Fibroblast of lung (primary cell): ENCODE data around the gene DEFB129. TPM values are rescaled to one million over a fixed set of nuclear protein-coding genes. Genes with fewer than 3 reads are reported as not detected.

Source experiments
- DNase-seq, 2 donors: peaks; one replicate each; pipeline versions ENCODE4 v3.0.0 to v3.0.0-alpha.2; 2010; ENCODE audit warnings: low read depth in 2 of 2
- H2AFZ ChIP-seq: 2 replicates; pipeline ENCODE4 v1.5.1; 2012; ENCODE audit warnings: low read length, control low read depth, inconsistent platforms
- H3K27ac ChIP-seq: 2 replicates; pipeline ENCODE4 v1.5.1; 2011; ENCODE audit warnings: low read length, control low read depth; ENCODE audit not compliant: insufficient read depth
- H3K27me3 ChIP-seq: 2 replicates; pipeline ENCODE4 v1.5.1; 2011; ENCODE audit warnings: mild to moderate bottlenecking, low read length; ENCODE audit not compliant: control insufficient read depth, insufficient read depth
- H3K36me3 ChIP-seq: 2 replicates; pipeline ENCODE4 v1.5.1; 2011; ENCODE audit warnings: low read length; ENCODE audit not compliant: control insufficient read depth, insufficient read depth
- H3K4me1 ChIP-seq: 2 replicates; pipeline ENCODE4 v1.5.1; 2011; ENCODE audit warnings: low read length; ENCODE audit not compliant: control insufficient read depth, insufficient read depth; ENCODE audit errors: extremely low read depth
- H3K4me2 ChIP-seq: 2 replicates; pipeline ENCODE4 v1.5.1; 2011; ENCODE audit warnings: low read length, control low read depth; ENCODE audit not compliant: insufficient read depth; ENCODE audit errors: extremely low read depth
- H3K4me3 ChIP-seq, 4 experiments: fragments of 200-600 bp in 1 of 4; sonication (generic) in 1 of 4; replicated peaks in 1 of 4; 2 replicates each; pipeline ENCODE4 v1.5.1; 2011 to 2016; ENCODE audit warnings: low read length in 4 of 4, low read depth in 3 of 4, mild to moderate bottlenecking in 3 of 4, control low read depth in 2 of 4, inconsistent platforms in 1 of 4, mixed read lengths in 1 of 4; ENCODE audit not compliant: insufficient read depth in 1 of 4; ENCODE audit errors: control extremely low read depth in 1 of 4
- H3K79me2 ChIP-seq: 2 replicates; pipeline ENCODE4 v1.5.1; 2012; ENCODE audit warnings: mild to moderate bottlenecking, low read length, inconsistent platforms; ENCODE audit not compliant: control insufficient read depth, insufficient read depth
- H3K9ac ChIP-seq: 2 replicates; pipeline ENCODE4 v1.5.1; 2011; ENCODE audit warnings: mild to moderate bottlenecking, low read length, control low read depth; ENCODE audit not compliant: insufficient read depth
- H3K9me3 ChIP-seq: 2 replicates; pipeline ENCODE4 v1.5.1; 2012; ENCODE audit warnings: low read depth, low read length; ENCODE audit not compliant: control insufficient read depth, insufficient read depth
- H4K20me1 ChIP-seq: 2 replicates; pipeline ENCODE4 v1.5.1; 2011; ENCODE audit warnings: low read length; ENCODE audit not compliant: control insufficient read depth, insufficient read depth; ENCODE audit errors: extremely low read depth
- CTCF ChIP-seq, 2 donors: IDR thresholded peaks in 1 of 2; conservative IDR thresholded peaks in 1 of 2; 1 replicate in 1 of 2; 2 replicates in 1 of 2; pipeline ENCODE4 v1.5.1; 2011 to 2012; ENCODE audit warnings: low read length in 2 of 2, control low read depth in 1 of 2, inconsistent platforms in 1 of 2, low read depth in 1 of 2, mild to moderate bottlenecking in 1 of 2
- EZH2 ChIP-seq: IDR thresholded peaks from 2 replicates; pipeline ENCODE4 v1.5.1; 2012; ENCODE audit warnings: low read length, control low read depth, mild to moderate bottlenecking; ENCODE audit errors: missing control alignments
- polyA plus RNA-seq, 2 donors: library from polyadenylated mRNA; depleted of rRNA in 1 of 2; stranded (reverse) in 1 of 2; unstranded in 1 of 2; fragments of >200 nt; gene quantifications; 2 replicates each; pipeline ENCODE4 v1.2.1, GENCODE V29; 2011 to 2012; ENCODE audit warnings: missing spikeins in 1 of 2
- total RNA-seq: library from RNA; depleted of rRNA; stranded (reverse); fragments of >200 nt; gene quantifications from 2 replicates; pipeline ENCODE4 v1.2.1, GENCODE V29; 2014

DEFB129 gene
- total and polyA plus RNA-seq, 2 donors (not counting 1 experiment from before 2014, with no cell fraction given): not detected

GRCh38 chr20:272718-273117, 45.7 kb downstream of the DEFB129 start:
- Histone ChIP-seq H2AFZ (no peak overlapping the region), H4K20me1 (no peaks in the 10 kb centered on the region), H3K36me3 (no peaks in the 10 kb centered on the region), H3K4me1 (no peaks in the 10 kb centered on the region), H3K9ac (no peak overlapping the region), H3K4me2 (no peak overlapping the region), H3K27ac (no peak overlapping the region), H3K9me3 (no peaks in the 10 kb centered on the region), H3K4me3 (no peak overlapping the region), H3K79me2 (no peaks in the 10 kb centered on the region), H3K27me3 (no peaks in the 10 kb centered on the region)
- TF ChIP-seq CTCF (conservative IDR thresholded peaks at IDR 0.05 in 1 of 2, IDR thresholded peaks at IDR 0.05 in 1 of 2; ENCODE audit: low read depth in 1 of 2, low read length in 2 of 2) (no peak), EZH2 (no peak)
- DNase-seq: peak in 1 of 2 donors; percentile 8

GRCh38 chr20:273884-274283, 46.8 kb downstream of the DEFB129 start:
- Histone ChIP-seq H2AFZ (no peak overlapping the region), H3K27ac (no peak overlapping the region), H4K20me1 (no peaks in the 10 kb centered on the region), H3K9ac (no peak overlapping the region), H3K9me3 (no peaks in the 10 kb centered on the region), H3K4me3 (no peak overlapping the region), H3K4me1 (no peaks in the 10 kb centered on the region), H3K36me3 (no peaks in the 10 kb centered on the region), H3K4me2 (no peak overlapping the region), H3K27me3 (no peaks in the 10 kb centered on the region), H3K79me2 (no peaks in the 10 kb centered on the region)
- TF ChIP-seq EZH2 (no peak), CTCF (conservative IDR thresholded peaks at IDR 0.05 in 1 of 2, IDR thresholded peaks at IDR 0.05 in 1 of 2; ENCODE audit: low read depth in 1 of 2, low read length in 2 of 2) (no peak)
- DNase-seq: no peak

GRCh38 chr20:275791-276190, 48.7 kb downstream of the DEFB129 start:
- Histone ChIP-seq H3K4me2 (no peak overlapping the region), H2AFZ (no peak overlapping the region), H3K79me2 (no peaks in the 10 kb centered on the region), H4K20me1 (no peaks in the 10 kb centered on the region), H3K9me3 (no peaks in the 10 kb centered on the region), H3K27ac (no peak overlapping the region), H3K36me3 (no peaks in the 10 kb centered on the region), H3K4me1 (no peaks in the 10 kb centered on the region), H3K9ac (no peak overlapping the region), H3K4me3 (no peak overlapping the region), H3K27me3 (no peaks in the 10 kb centered on the region)
- DNase-seq: no peak
- TF ChIP-seq EZH2 (no peak), CTCF (conservative IDR thresholded peaks at IDR 0.05 in 1 of 2, IDR thresholded peaks at IDR 0.05 in 1 of 2; ENCODE audit: low read depth in 1 of 2, low read length in 2 of 2) (no peak)
